Right cardiac atrium (tissue), 5 donors: ENCODE measurements around the gene CSE1L. TPM values are rescaled to one million over a fixed set of nuclear protein-coding genes. Genes with fewer than 3 reads are reported as not detected.
"Not testable (repeated sequence)": the region's sequence is repeated elsewhere in the genome, so short reads cannot be mapped to it uniquely, and the experiment has no call there.

Experiments used
- ATAC-seq, 2 donors: fragments of 200-7000 bp; cut with Tn5 transposase; one replicate each; pipeline versions ENCODE4 v1.8.0 to v1.9.1; 2020; ENCODE audit warnings: moderate library complexity in 2 of 2, mild to moderate bottlenecking in 1 of 2
- DNase-seq, 3 donors: peaks; one replicate each; pipeline ENCODE4 v3.0.0-alpha.2; 2020
- H3K27ac ChIP-seq: one replicate; pipeline ENCODE4 v1.5.1; 2013; ENCODE audit warnings: mild to moderate bottlenecking, low read length, control low read depth, moderate library complexity
- H3K27me3 ChIP-seq: one replicate; pipeline ENCODE4 v1.6.1; 2013; ENCODE audit not compliant: control insufficient read depth, insufficient read depth
- H3K4me1 ChIP-seq: one replicate; pipeline ENCODE4 v1.6.1; 2013; ENCODE audit warnings: low read length; ENCODE audit not compliant: control insufficient read depth, insufficient read depth
- H3K4me3 ChIP-seq: one replicate; pipeline ENCODE4 v1.5.1; 2013; ENCODE audit warnings: low read length, control low read depth
- H3K9me3 ChIP-seq: one replicate; pipeline ENCODE4 v1.6.1; 2013; ENCODE audit warnings: low read length; ENCODE audit not compliant: control insufficient read depth
- WGBS: extraction: QIAGEN DNeasy Blood & Tissue Kit; methylation state at CpG from one replicate; pipeline ENCODE4 v1.1.7; 2013; 5-methylcytosine and 5-hydroxymethylcytosine counted together
- intact Hi-C, 4 donors: fragments of 100-400 bp; cut with DNase I; formaldehyde crosslinking; loops; one replicate each; pipeline versions ENCODE4 v1.11.0 to v1.14.0; 2022 to 2023
- polyA plus RNA-seq: library from polyadenylated mRNA; stranded (reverse); fragments of 200-250 nt; gene quantifications from one replicate; pipeline ENCODE4 v1.2.3, GENCODE V29; 2013
- total RNA-seq, 4 donors: library from RNA; stranded (reverse); fragmentation: NEBNext Ultra II Directional; extraction: Animal tissue kit (Norgen Biotek cat#: 25700); gene quantifications; one replicate each; pipeline ENCODE4 v1.2.1, GENCODE V29; 2021
- donor health status: healthy with polysubstance abuse.
- donor health status: DM: no; HTN: yes; CAD: no.
- donor health status: DM: no; HTN: no; CAD: no.
- donor health status: DM: no; HTN: yes; CAD: no; lungs with severe emphysema.
- donor health status: DM: yes; HTN: yes; CAD: no.

Gene CSE1L
- total and polyA plus RNA-seq, 5 donors, result 24.6 to 39.3 (median 31.4) TPM

- no peak overlapping the region for H3K27ac ChIP-seq
- no peak overlapping the region for H3K4me3 ChIP-seq
- ATAC-seq (no peak), DNase-seq (no peak)
- 90% methylated on average over 3 of the region's 3 CpGs for WGBS
- no peaks in the 10 kb centered on the region for H3K27me3 ChIP-seq
- H3K9me3 ChIP-seq, result no peaks in the 10 kb centered on the region
- intact Hi-C loops, result no loop called here
- no peaks in the 10 kb centered on the region for H3K4me1 ChIP-seq
These were observed 32.2 kb downstream of the CSE1L start for GRCh38 chr20:49078310-49078709.

GRCh38 chr20:49082295-49082694, 36.2 kb downstream of the CSE1L start:
- not testable (repeated sequence) for H3K27ac ChIP-seq, H3K4me1 ChIP-seq, H3K9me3 ChIP-seq, DNase-seq, H3K27me3 ChIP-seq, ATAC-seq, H3K4me3 ChIP-seq
- 97% methylated on average over 12 of the region's 12 CpGs for WGBS
- intact Hi-C loops, result loop anchor here in 1 of 4 donors (10.0 kb wide), 1 partner anchor 57 kb away; no protein-coding TSS in a partner anchor

GRCh38 chr20:49091104-49091503, 45.0 kb downstream of the CSE1L start:
- DNase-seq (no peak), ATAC-seq (no peak)
- WGBS, result 96% methylated on average over 8 of the region's 8 CpGs
- Histone ChIP-seq H3K4me3 (no peak overlapping the region), H3K9me3 (no peaks in the 10 kb centered on the region), H3K4me1 (no peaks in the 10 kb centered on the region), H3K27ac (no peak overlapping the region), H3K27me3 (no peaks in the 10 kb centered on the region)
- intact Hi-C loops, result no loop called here

DNA sequence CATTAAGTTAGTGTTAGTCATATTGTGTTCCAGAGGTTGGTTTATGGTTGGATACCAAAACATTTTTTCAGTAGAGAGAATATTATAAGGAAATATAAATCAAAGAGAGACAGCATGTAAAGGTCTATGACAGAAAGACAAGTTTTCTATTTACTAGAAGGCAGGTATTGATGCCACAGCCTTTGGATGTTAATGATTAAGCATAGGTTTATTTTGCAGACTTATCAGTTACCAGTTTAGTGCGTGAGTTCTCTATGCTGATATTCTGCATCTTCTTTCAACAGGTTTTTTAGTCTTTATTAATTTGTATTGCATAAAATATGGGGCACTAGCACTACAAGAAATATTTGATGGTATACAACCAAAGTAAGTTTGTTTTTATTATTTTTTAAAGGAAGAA, 45.6 kb downstream of the CSE1L start:
- WGBS, result 98% methylated on average over 1 of the region's 1 CpG
- no peaks in the 10 kb centered on the region for H3K27me3 ChIP-seq
- no peaks in the 10 kb centered on the region for H3K9me3 ChIP-seq
- intact Hi-C loops, result no loop called here
- ATAC-seq (no peak), DNase-seq (no peak)
- no peak overlapping the region for H3K4me3 ChIP-seq
- H3K4me1 ChIP-seq, result no peaks in the 10 kb centered on the region
- H3K27ac ChIP-seq, result no peak overlapping the region

DNA sequence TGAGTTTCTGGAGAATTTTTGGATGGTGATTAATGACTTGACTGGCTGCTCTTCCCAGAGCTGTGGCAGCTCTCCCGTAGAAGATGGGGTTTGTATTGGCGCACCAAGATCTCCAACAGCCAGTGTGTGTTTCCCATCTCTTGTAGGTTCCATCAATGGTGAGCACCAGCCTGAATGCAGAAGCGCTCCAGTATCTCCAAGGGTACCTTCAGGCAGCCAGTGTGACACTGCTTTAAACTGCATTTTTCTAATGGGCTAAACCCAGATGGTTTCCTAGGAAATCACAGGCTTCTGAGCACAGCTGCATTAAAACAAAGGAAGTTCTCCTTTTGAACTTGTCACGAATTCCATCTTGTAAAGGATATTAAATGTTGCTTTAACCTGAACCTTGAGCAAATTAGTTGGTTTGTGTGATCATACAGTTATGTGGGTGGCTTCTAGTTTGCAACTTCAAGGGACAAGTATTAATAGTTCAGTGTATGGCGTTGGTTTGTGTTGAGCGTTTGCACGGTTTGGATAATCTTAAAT, 50.2 kb downstream of the CSE1L start:
- DNase-seq, result no peak
- 86% methylated on average over 7 of the region's 7 CpGs for WGBS

GRCh38 chr20:49097159-49097558, 51.0 kb downstream of the CSE1L start:
- intact Hi-C loops, result no loop called here
- no peaks in the 10 kb centered on the region for H3K4me1 ChIP-seq
- ATAC-seq (no peak), DNase-seq (no peak)
- no peak overlapping the region for H3K4me3 ChIP-seq
- no peaks in the 10 kb centered on the region for H3K9me3 ChIP-seq
- H3K27ac ChIP-seq, result no peak overlapping the region
- no peaks in the 10 kb centered on the region for H3K27me3 ChIP-seq
- 91% methylated on average over 7 of the region's 7 CpGs for WGBS

More for the DNA sequence above, 50.2 kb downstream of the CSE1L start:
- ATAC-seq, result no peak
- no peaks in the 10 kb centered on the region for H3K4me1 ChIP-seq
- no peak overlapping the region for H3K4me3 ChIP-seq
- no peaks in the 10 kb centered on the region for H3K9me3 ChIP-seq
- intact Hi-C loops, result no loop called here
- H3K27me3 ChIP-seq, result no peaks in the 10 kb centered on the region
- no peak overlapping the region for H3K27ac ChIP-seq

GRCh38 chr20:49098136-49098535, 52.0 kb downstream of the CSE1L start:
- intact Hi-C loops, result no loop called here
- WGBS, result 92% methylated on average over 4 of the region's 4 CpGs
- ATAC-seq, result no peak

DNA sequence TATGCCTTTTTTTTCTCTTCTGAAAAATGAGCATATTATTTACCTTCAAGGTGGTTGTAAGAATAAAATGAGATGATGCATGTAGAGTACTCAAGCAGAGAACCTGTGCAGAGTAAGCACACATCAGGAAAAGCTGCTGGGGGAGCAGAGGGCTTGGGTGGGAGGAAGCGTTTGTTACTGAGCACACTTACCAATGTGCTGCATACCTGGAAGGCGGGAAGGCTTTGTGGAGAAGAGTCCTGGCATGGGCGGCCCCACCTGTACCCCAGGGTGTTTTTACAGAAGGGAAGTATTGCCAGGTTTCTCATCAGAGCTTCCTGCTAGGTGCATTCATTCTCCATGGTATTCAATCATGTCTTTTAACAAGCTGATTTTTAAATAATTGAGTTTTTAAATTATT, 52.9 kb downstream of the CSE1L start:
- Histone ChIP-seq H3K9me3 (no peaks in the 10 kb centered on the region), H3K27me3 (no peaks in the 10 kb centered on the region), H3K27ac (no peak overlapping the region), H3K4me1 (no peaks in the 10 kb centered on the region), H3K4me3 (no peak overlapping the region)
- ATAC-seq (no peak), DNase-seq (no peak)
- intact Hi-C loops, result no loop called here
- WGBS, result 100% methylated on average over 3 of the region's 3 CpGs

More at GRCh38 chr20:49098136-49098535, 52.0 kb downstream of the CSE1L start:
- Histone ChIP-seq H3K27ac (no peak overlapping the region), H3K27me3 (no peaks in the 10 kb centered on the region), H3K4me3 (no peak overlapping the region), H3K4me1 (no peaks in the 10 kb centered on the region), H3K9me3 (no peaks in the 10 kb centered on the region)
- no peak for DNase-seq

- 95% methylated on average over 5 of the region's 5 CpGs for WGBS
- H3K4me3 ChIP-seq, intact Hi-C loops, ATAC-seq, H3K9me3 ChIP-seq, H3K27ac ChIP-seq, DNase-seq, H3K4me1 ChIP-seq, H3K27me3 ChIP-seq: not testable (repeated sequence)
These were observed 54.2 kb downstream of the CSE1L start for GRCh38 chr20:49100292-49100691.

GRCh38 chr20:49100972-49101371, 54.9 kb downstream of the CSE1L start:
- WGBS, result 73% methylated on average over 4 of the region's 4 CpGs
- no peak overlapping the region for H3K4me3 ChIP-seq

GRCh38 chr20:49103019-49103418, 56.9 kb downstream of the CSE1L start:
- Histone ChIP-seq H3K27me3 (no peaks in the 10 kb centered on the region), H3K4me1 (no peaks in the 10 kb centered on the region), H3K9me3 (no peaks in the 10 kb centered on the region), H3K4me3 (no peak overlapping the region), H3K27ac (no peak overlapping the region)
- intact Hi-C loops, result no loop called here
- ATAC-seq (no peak), DNase-seq (no peak)
- WGBS, result 93% methylated on average over 4 of the region's 4 CpGs

More at GRCh38 chr20:49100972-49101371, 54.9 kb downstream of the CSE1L start:
- Histone ChIP-seq H3K27me3 (no peaks in the 10 kb centered on the region), H3K4me1 (no peaks in the 10 kb centered on the region), H3K27ac (no peak overlapping the region), H3K9me3 (no peaks in the 10 kb centered on the region)
- peak in 1 of 2 donors; percentile 22 for ATAC-seq
- intact Hi-C loops, result no loop called here
- DNase-seq, result no peak
